Vagina (tissue), 2 donors: ENCODE measurements around the gene DDX6. TPM values are rescaled to one million over a fixed set of nuclear protein-coding genes. Genes with fewer than 3 reads are reported as not detected.

Experiments
- DNase-seq, 2 donors: peaks; one replicate each; pipeline ENCODE4 v3.0.0-alpha.2; 2017; ENCODE audit errors: extremely low spot score in 2 of 2
- H3K27ac ChIP-seq: fragments of 200-600 bp; sonication (generic); one replicate; pipeline ENCODE4 v1.5.1; 2019
- H3K27me3 ChIP-seq: fragments of 200-600 bp; sonication (generic); one replicate; pipeline ENCODE4 v1.5.1; 2019
- H3K36me3 ChIP-seq, 2 donors: fragments of 200-600 bp; sonication (generic); one replicate each; pipeline ENCODE4 v1.5.1; 2017 to 2019
- H3K4me1 ChIP-seq: fragments of 200-600 bp; sonication (generic); one replicate; pipeline ENCODE4 v1.5.1; 2019
- H3K4me3 ChIP-seq, 2 donors: fragments of 200-600 bp; sonication (generic); 1 replicate in 1 of 2; 2 replicates in 1 of 2; pipeline ENCODE4 v1.5.1; 2016 to 2019
- H3K9me3 ChIP-seq: fragments of 200-600 bp; sonication (generic); one replicate; pipeline ENCODE4 v1.5.1; 2019
- CTCF ChIP-seq, 3 experiments: fragments of 450-650 bp in 2 of 3; fragments of 200-600 bp in 1 of 3; sonication (generic) in 1 of 3; IDR thresholded peaks; one replicate each; pipeline ENCODE4 v1.5.1; 2017 to 2019; ENCODE audit warnings: antibody characterized with exemption in 3 of 3, mild to moderate bottlenecking in 2 of 3, moderate library complexity in 2 of 3
- POLR2A ChIP-seq, 2 donors: fragments of 450-650 bp; IDR thresholded peaks; one replicate each; pipeline ENCODE4 v1.6.1; 2017; ENCODE audit warnings: antibody characterized with exemption in 2 of 2, mild to moderate bottlenecking in 2 of 2, moderate library complexity in 2 of 2
- POLR2AphosphoS5 ChIP-seq, 2 donors: sonication (generic); formaldehyde crosslinking; IDR thresholded peaks; one replicate each; pipeline ENCODE4 v1.9.0; 2017; ENCODE audit warnings: antibody characterized with exemption in 2 of 2, mild to moderate bottlenecking in 2 of 2, low read depth in 1 of 2; ENCODE audit not compliant: insufficient read depth in 1 of 2
- intact Hi-C: fragments of 100-400 bp; cut with DNase I; formaldehyde crosslinking; loops from one replicate; pipeline ENCODE4 v1.15.1; 2023
- total RNA-seq: library from RNA; depleted of rRNA; stranded (reverse); fragments of >200 nt; gene quantifications from one replicate; pipeline ENCODE4 v1.2.3, GENCODE V29; 2016

The DDX6 gene
- total RNA-seq, result 81.5 TPM

GRCh38 chr11:118791111-118791960 lies at the start of gene DDX6:
Gene DDX6, minus strand, starts transcription at chr11:118791164. Its CDS starts 4,913 bp downstream, at chr11:118786251.
- DNase-seq, result peak in 1 of 2 donors; percentile 90
- Histone ChIP-seq H3K27ac (peak within 1 kb of the TSS; percentile 100), H3K9me3 (no peaks in the 10 kb centered on the region), H3K36me3 (no peaks in the 10 kb centered on the region), H3K4me1 (peaks cover 35% of the 10 kb centered on the region), H3K27me3 (no peaks in the 10 kb centered on the region), H3K4me3 (peak within 1 kb of the TSS; percentile 79 to 92)
- intact Hi-C loops, result loop anchor here (2.0 kb wide), 1 partner anchor 101 kb away; no protein-coding TSS in a partner anchor
- TF ChIP-seq POLR2A (IDR thresholded peaks at IDR 0.05) (peak; percentile 73 to 96), POLR2AphosphoS5 (IDR thresholded peaks at IDR 0.05; ENCODE audit: insufficient read depth in 1 of 2, low read depth in 1 of 2) (peak; percentile 21 to 87), CTCF (IDR thresholded peaks at IDR 0.05) (peak in 2 of 3 experiments; percentile 29 to 32)

GRCh38 chr11:118838905-118839553 lies 48.1 kb upstream of the DDX6 start:
- no peaks in the 10 kb centered on the region for H3K4me1 ChIP-seq
- no peaks in the 10 kb centered on the region for H3K9me3 ChIP-seq
- no peak overlapping the region for H3K4me3 ChIP-seq
- no peak overlapping the region for H3K27ac ChIP-seq
- intact Hi-C loops, result no loop called here
- H3K36me3 ChIP-seq, result no peaks in the 10 kb centered on the region
- no peak for TF ChIP-seq POLR2AphosphoS5 (IDR thresholded peaks at IDR 0.05; ENCODE audit: insufficient read depth in 1 of 2, low read depth in 1 of 2)
- no peak for TF ChIP-seq CTCF (IDR thresholded peaks at IDR 0.05)
- TF ChIP-seq POLR2A (IDR thresholded peaks at IDR 0.05), result no peak
- no peaks in the 10 kb centered on the region for H3K27me3 ChIP-seq
- no peak for DNase-seq

GRCh38 chr11:118837868-118838267 lies 46.9 kb upstream of the DDX6 start:
- H3K9me3 ChIP-seq, result no peaks in the 10 kb centered on the region
- intact Hi-C loops, result no loop called here
- TF ChIP-seq CTCF (IDR thresholded peaks at IDR 0.05), result no peak
- TF ChIP-seq POLR2A (IDR thresholded peaks at IDR 0.05), result no peak
- no peak for TF ChIP-seq POLR2AphosphoS5 (IDR thresholded peaks at IDR 0.05; ENCODE audit: insufficient read depth in 1 of 2, low read depth in 1 of 2)
- DNase-seq, result no peak
- no peaks in the 10 kb centered on the region for H3K36me3 ChIP-seq
- H3K4me1 ChIP-seq, result no peaks in the 10 kb centered on the region
- H3K4me3 ChIP-seq, result no peak overlapping the region
- no peak overlapping the region for H3K27ac ChIP-seq
- H3K27me3 ChIP-seq, result no peaks in the 10 kb centered on the region

GRCh38 chr11:118834427-118835028 lies 43.6 kb upstream of the DDX6 start:
- no peak for DNase-seq
- H3K27ac ChIP-seq, result no peak overlapping the region
- no peaks in the 10 kb centered on the region for H3K9me3 ChIP-seq
- no peaks in the 10 kb centered on the region for H3K27me3 ChIP-seq
- TF ChIP-seq CTCF (IDR thresholded peaks at IDR 0.05) (no peak), POLR2A (IDR thresholded peaks at IDR 0.05) (no peak), POLR2AphosphoS5 (IDR thresholded peaks at IDR 0.05; ENCODE audit: insufficient read depth in 1 of 2, low read depth in 1 of 2) (no peak)
- H3K4me1 ChIP-seq, result no peaks in the 10 kb centered on the region
- H3K4me3 ChIP-seq, result no peak overlapping the region
- H3K36me3 ChIP-seq, result no peaks in the 10 kb centered on the region
- intact Hi-C loops, result no loop called here
